Measurements from ENCODE around the gene MSH5.

DNA sequence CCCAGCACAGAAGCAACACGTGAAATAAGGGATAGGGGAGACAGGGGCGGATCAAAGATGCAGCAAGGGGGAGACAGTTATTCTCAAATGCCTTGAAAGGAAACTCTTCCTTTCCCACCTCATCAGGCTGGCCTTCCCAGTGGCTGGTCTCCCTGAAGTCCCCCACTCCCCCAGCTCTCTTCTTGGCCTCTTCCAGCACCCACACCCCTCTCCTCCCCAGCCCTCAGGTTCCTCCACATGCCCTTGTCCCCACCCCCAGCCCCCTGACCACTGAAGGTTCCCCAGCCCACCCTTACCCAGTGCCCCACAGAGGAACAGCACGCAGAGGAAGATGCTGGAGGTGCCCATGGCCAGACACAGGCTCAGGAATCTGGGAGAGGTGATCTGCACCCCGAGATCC, 26.3 kb upstream of the MSH5 start:
- TF ChIP-seq REST (IDR thresholded peaks at IDR 0.05; ENCODE audit: insufficient read depth in 1 of 2, low read depth in 2 of 2, low read length in 1 of 2) (no peak), CTCF (IDR thresholded peaks at IDR 0.05) (no peak), SIN3A (IDR thresholded peaks at IDR 0.05; ENCODE audit: borderline replicate concordance, insufficient read depth, low read depth, low read length) (no peak), POLR2AphosphoS5 (IDR thresholded peaks at IDR 0.05; ENCODE audit: low read depth, low read length) (no peak)

All from Panc1 (cell line).